HepG2 (cell line): ENCODE data around the gene ELMOD3. TPM values are rescaled to one million over a fixed set of nuclear protein-coding genes. Genes with fewer than 3 reads are reported as not detected.
A peak's percentile ranks its signal among the peaks of the same experiment; 100 is the strongest.

Source experiments
- CBX2 ChIP-seq, 2 experiments: fragments of 200-600 bp in 1 of 2; sonication (generic); formaldehyde crosslinking in 1 of 2; IDR thresholded peaks; 2 replicates each; pipeline versions ENCODE4 v1.7.0 to v1.8.1; 2018 to 2022; ENCODE audit warnings: low read depth in 2 of 2, low read length in 1 of 2, mild to moderate bottlenecking in 1 of 2, missing genetic modification reagents in 1 of 2
- CCAR2 ChIP-seq: fragments of 200-400 bp; formaldehyde crosslinking; optimal IDR thresholded peaks from 2 replicates; pipeline ENCODE3; 2018; ENCODE audit warnings: low read depth, mild to moderate bottlenecking, low read length, moderate library complexity
- HINFP ChIP-seq: sonication (generic); formaldehyde crosslinking; IDR thresholded peaks from 2 replicates; pipeline ENCODE4 v1.4.0; 2020; ENCODE audit warnings: low read depth, mild to moderate bottlenecking, missing genetic modification reagents
- HMGXB4 ChIP-seq, 2 experiments: sonication (generic) in 1 of 2; formaldehyde crosslinking in 1 of 2; IDR thresholded peaks; 2 replicates each; pipeline versions ENCODE4 v1.4.0 to v1.6.1; 2018 to 2020; ENCODE audit warnings: missing genetic modification reagents in 2 of 2, borderline replicate concordance in 1 of 2, low read depth in 1 of 2, mild to moderate bottlenecking in 1 of 2, missing biosample characterization in 1 of 2
- KIAA2018 ChIP-seq: sonication (generic); formaldehyde crosslinking; IDR thresholded peaks from 2 replicates; pipeline ENCODE4 v1.5.0; 2020; ENCODE audit warnings: mild to moderate bottlenecking, missing genetic modification reagents, borderline replicate concordance
- KLF16 ChIP-seq, 2 experiments: sonication (generic) in 1 of 2; formaldehyde crosslinking in 1 of 2; IDR thresholded peaks; 2 replicates each; pipeline versions ENCODE4 v1.6.1 to v1.8.0; 2016 to 2023; ENCODE audit warnings: missing genetic modification reagents in 2 of 2, missing compliant biosample characterization in 1 of 2
- NCOR1 ChIP-seq: fragments of 200-600 bp; sonication (generic); IDR thresholded peaks from 2 replicates; pipeline ENCODE4 v1.7.0; 2017; ENCODE audit warnings: antibody characterized with exemption, low read length, borderline replicate concordance
- PITX1 ChIP-seq: sonication (generic); formaldehyde crosslinking; IDR thresholded peaks from 2 replicates; pipeline ENCODE4 v1.5.1; 2020; ENCODE audit warnings: mild to moderate bottlenecking, missing genetic modification reagents
- POLR2AphosphoS5 ChIP-seq: IDR thresholded peaks from 2 replicates; pipeline ENCODE4 v1.6.1; 2012; ENCODE audit warnings: low read depth, low read length
- PRMT3 ChIP-seq: sonication (generic); formaldehyde crosslinking; IDR thresholded peaks from 2 replicates; pipeline ENCODE4 v1.8.1; 2022; ENCODE audit warnings: low read depth, mild to moderate bottlenecking, moderate library complexity, missing genetic modification reagents, borderline replicate concordance
- TARDBP ChIP-seq: sonication (generic); formaldehyde crosslinking; IDR thresholded peaks from 2 replicates; pipeline ENCODE4 v1.8.0; 2022; ENCODE audit warnings: mild to moderate bottlenecking, missing genetic modification reagents
- TMF1 ChIP-seq: sonication (generic); formaldehyde crosslinking; IDR thresholded peaks from 2 replicates; pipeline ENCODE4 v1.8.1; 2022; ENCODE audit warnings: low read depth, missing genetic modification reagents
- ZBTB7B ChIP-seq: sonication (generic); formaldehyde crosslinking; IDR thresholded peaks from 2 replicates; pipeline ENCODE4 v1.4.0; 2020; ENCODE audit warnings: missing genetic modification reagents
- ZC3H13 ChIP-seq: sonication (generic); formaldehyde crosslinking; IDR thresholded peaks from 2 replicates; pipeline ENCODE4 v1.8.1; 2023; ENCODE audit warnings: mild to moderate bottlenecking, missing genetic modification reagents, moderate library complexity
- ZNF766 ChIP-seq: sonication (generic); formaldehyde crosslinking; IDR thresholded peaks from 2 replicates; pipeline ENCODE4 v1.5.0; 2020; ENCODE audit warnings: missing genetic modification reagents, borderline replicate concordance
- polyA plus RNA-seq, 8 experiments: library from polyadenylated mRNA; depleted of rRNA in 3 of 8; stranded (reverse) in 7 of 8; unstranded in 1 of 8; fragments of >200 nt; fragmentation: Illumina TruSeq in 4 of 8; extraction: Trizol in 4 of 8; gene quantifications; 2 replicates each; pipeline versions ENCODE4 v1.2.1 to v1.2.3, GENCODE V29; 2011 to 2016; ENCODE audit warnings: low read depth in 4 of 8, missing spikeins in 1 of 8, mixed read lengths in 1 of 8; ENCODE audit not compliant: insufficient read depth in 1 of 8
- total RNA-seq, 5 experiments: library from RNA; depleted of rRNA; stranded (reverse); fragments of >200 nt; fragmentation: Illumina TruSeq; extraction: Trizol; gene quantifications; 2 replicates each; pipeline ENCODE4 v1.2.3, GENCODE V29; 2016; ENCODE audit warnings: low read depth in 1 of 5

Gene ELMOD3
- total and polyA plus RNA-seq, 2 of the 13 experiments (the other 11 are each of a cell fraction or from before 2014, with no cell fraction given) = 13.3 to 19.5 TPM

- TF ChIP-seq KIAA2018 (CRISPR knock-in tag) = peak; percentile 58; the same call in 1 of the 2 replicates
- TF ChIP-seq PRMT3 (CRISPR knock-in tag) = peak; percentile 96
- TF ChIP-seq HINFP = peak; percentile 85; the same call in 1 of the 2 replicates
- peak; percentile 83 for TF ChIP-seq ZBTB7B (CRISPR knock-in tag)
- TF ChIP-seq POLR2AphosphoS5 = peak; percentile 99
- peak; percentile 73; the same call in 1 of the 2 replicates for TF ChIP-seq ZC3H13 (CRISPR knock-in tag)
- TF ChIP-seq PITX1 (CRISPR knock-in tag) = peak; percentile 89
- no peak for TF ChIP-seq CCAR2
- TF ChIP-seq HMGXB4 (CRISPR knock-in tag; IDR thresholded peaks at IDR 0.05; ENCODE audit: borderline replicate concordance in 1 of 2, low read depth in 1 of 2) = peak; percentile 90 to 92
- TF ChIP-seq TMF1 (CRISPR knock-in tag) = peak; percentile 88; the same call in 1 of the 2 replicates
- TF ChIP-seq ZNF766 (CRISPR knock-in tag) = peak; percentile 96
- no peak for TF ChIP-seq CBX2 (IDR thresholded peaks at IDR 0.05; ENCODE audit: low read depth, low read length)
- TF ChIP-seq CBX2 (CRISPR knock-in tag; IDR thresholded peaks at IDR 0.05; ENCODE audit: low read depth) = peak; percentile 46; the same call in 1 of the 2 replicates
- peak; percentile 93 for TF ChIP-seq TARDBP (CRISPR knock-in tag)
- TF ChIP-seq NCOR1 = no peak; the same call in 1 of the 2 replicates
- peak in 1 of 2 experiments; percentile 95; a peak in 2 of 4 replicates for TF ChIP-seq KLF16 (CRISPR knock-in tag; IDR thresholded peaks at IDR 0.05)
Observed at GRCh38 chr2:85327822-85328617, 26.5 kb upstream of the ELMOD3 start, which contains the start of gene TGOLN2 (continued).
